HG03064 (cell line): Measurements from ENCODE around the gene ETFRF1.
A peak's percentile ranks its signal among the peaks of the same experiment; 100 is the strongest.

Experiments
- ATAC-seq: cut with Tn5 transposase; IDR thresholded peaks from one replicate; pipeline ENCODE4 v1.9.1; 2021; ENCODE audit warnings: low read depth; ENCODE audit not compliant: unreplicated experiment

The ETFRF1 gene, protein sequence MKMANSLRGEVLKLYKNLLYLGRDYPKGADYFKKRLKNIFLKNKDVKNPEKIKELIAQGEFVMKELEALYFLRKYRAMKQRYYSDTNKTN

DNA sequence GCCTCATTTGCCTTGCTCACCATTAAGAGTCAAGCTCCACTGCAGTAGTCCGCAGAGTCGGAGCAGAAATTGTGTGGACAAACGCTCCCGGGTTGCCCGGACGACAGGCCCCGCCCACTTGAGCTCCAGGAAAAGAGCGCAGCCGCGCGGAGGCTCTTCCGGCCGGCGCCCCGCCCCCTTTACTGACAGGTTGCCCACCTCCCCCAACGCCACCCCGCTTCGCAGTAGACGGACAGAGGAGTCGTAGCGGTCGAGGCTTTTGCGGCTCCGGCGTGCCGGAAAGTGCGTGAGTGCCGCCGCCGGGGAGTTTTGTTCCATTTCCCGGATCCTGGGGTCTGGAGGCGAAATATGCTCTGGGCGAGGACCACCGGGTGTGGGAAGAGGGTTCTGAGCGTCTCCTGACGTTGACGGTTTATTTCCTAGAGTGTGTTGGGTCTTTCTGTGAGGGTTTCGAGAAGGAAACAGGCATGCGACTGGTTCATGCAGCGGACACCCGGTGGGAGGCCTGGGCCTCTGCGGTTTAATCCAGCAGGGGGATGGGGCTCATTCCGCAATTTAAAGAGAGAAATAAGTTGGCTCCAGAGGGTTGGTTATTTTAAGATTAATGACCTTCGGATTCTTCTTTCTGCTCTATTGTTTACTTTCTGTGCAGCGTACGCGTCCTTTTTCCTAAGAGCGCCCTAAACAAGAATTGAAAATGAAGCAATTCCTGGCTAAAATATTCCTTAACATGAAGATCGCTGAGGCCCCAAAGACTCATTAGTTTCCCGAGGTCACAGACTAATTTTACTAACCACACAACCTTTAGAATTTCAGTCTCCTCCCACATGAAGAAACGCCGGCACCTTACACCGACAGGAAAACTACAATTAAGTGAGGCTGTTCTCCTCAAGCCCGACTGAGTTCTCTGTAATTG is at the start of gene ETFRF1, which contains the start of gene DNAI7:
Gene ETFRF1, plus strand, starts transcription at position 182 of the 916 bp plus-strand sequence. CDS start 8,720 bp downstream, outside the sequence.
Gene DNAI7, minus strand, starts transcription at position 105 of the 916 bp plus-strand sequence. Its CDS starts 82 bp downstream, at position 23.
- peak; percentile 93 for ATAC-seq

DNA sequence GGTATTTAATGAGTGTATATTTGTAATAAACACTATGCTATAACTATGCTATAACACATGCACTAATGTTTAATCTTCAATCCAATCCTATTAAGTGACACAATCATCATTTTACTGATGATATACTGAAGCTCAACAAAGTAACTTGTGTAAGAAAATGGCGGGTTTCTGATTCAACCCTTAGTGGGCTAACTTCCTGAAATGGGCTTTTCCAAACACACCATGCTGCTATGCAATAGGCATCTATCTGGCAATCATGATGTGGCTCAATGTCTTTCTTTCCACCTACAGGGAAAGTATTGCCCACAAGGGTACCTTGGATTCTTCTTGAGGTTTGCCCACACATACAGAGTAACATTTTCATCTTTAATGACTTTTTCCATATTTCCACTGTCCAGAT is 48.4 kb upstream of the ETFRF1 start:
- ATAC-seq, result no peak

DNA sequence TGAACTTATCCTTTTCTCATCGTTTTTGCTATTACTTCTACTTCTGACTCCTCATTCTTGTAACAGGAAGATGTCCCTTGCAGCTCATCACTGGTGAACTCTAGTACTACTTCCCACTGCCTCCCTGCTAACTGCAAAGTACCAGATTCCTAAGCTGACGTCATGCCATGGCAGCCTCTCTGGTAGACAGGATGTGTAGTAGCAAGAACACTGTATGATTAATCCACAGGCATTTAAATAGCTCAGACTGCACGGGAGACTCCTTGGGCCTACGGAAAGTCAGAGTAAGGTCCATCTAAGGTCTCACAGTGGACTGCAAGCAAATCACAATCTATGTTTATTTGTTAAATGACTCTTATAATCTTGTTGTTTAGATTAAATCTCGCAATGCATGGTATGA is 43.6 kb upstream of the ETFRF1 start:
- no peak for ATAC-seq

DNA sequence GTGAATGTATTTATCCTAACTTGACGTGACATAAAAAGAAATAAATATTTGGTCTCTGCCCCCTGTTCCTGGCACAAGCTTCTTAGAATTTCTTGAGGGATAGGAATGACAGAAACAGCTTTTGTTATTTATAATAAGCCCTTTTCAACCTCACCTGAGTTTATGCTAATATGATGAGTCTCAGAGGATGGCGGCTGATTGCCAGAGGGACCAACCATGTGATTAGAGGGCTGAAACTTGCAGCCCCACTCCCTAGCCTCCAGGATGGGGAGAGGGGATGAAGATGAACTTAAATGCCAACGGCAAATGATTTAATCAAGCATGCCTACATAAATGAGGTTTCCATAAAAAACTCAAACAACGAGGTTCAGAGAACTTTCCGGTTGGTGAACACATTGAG is 43.0 kb upstream of the ETFRF1 start:
- no peak for ATAC-seq

DNA sequence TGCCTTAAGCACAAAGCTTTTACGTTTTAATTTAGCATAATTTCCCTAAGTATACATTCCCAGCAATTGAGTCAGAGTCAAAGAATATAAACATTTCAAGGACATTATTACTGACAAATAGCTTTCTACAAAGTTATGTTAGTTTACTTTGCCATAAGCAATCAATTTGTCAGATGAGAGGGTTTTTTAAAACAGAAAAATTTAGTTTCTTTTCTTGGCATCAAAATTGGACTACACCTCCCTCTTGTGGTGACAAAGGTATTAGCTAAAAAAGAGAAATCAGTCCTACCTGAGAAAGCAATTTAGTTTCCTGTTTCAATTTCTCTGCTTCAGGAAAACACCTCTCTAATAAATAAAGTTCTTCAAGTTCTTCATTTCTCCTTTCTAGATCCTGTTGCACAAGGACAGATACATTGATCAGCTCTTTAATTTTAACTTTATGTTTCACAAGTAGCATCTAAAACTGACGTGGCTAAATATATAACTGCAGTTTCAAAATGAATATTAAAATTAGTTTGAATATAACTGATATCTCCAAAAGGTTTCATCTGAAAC is 39.9 kb upstream of the ETFRF1 start:
- ATAC-seq, result no peak

DNA sequence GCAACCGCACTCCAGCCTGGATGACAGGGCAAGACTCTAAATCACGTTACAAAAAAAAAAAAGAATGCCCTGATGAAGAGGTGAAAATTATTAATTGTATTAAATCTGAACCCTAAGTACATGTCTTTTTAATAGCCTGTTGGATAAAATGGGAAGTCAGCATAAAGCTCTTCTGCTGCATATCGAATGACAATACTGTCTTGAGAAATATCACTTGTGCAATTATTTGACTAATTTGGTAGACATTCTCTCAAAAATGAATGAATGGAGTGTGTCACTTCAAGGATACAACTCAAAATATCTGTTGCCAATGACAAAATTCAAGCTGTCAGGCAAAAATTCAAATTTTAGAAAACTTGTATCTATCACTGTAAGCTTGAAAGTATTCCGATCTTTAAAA is 39.0 kb upstream of the ETFRF1 start:
- no peak for ATAC-seq

DNA sequence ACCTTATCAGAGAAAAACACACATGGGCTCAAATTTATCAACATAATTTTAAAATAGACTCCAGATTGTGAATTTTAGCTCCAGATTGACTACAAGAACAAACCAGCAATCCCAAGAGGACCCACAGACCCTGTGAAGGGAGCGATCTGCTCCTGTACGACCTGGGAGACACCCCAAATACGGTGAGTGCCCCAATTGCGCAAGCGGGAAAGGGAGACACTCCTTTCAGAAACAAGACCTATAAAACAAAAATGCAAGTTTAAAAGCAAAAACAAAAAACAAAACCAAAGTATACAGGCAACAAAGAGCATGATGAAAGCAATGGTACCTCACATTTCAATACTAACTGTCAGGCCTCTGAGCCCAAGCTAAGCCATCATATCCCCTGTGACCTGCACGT is 32.2 kb upstream of the ETFRF1 start:
- no peak for ATAC-seq

DNA sequence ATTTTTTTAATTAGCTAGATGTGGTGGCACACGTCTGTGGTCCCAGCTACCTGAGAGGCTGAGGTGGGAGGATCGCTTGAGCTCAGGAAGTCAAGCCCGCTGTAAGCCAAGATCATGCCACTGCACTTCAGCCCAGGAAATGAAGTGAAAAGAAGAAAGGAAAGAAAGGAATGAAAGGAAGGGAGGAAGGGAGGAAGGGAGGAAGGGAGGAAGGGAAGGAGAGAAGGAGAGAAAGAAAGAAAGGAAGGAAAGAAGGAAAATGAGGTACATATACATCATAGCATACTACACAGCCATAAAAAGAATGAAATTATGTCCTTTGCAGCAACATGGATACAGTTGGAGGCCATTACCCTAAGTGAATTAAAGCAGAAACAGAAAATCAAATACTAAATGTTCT is 12.3 kb upstream of the ETFRF1 start:
- ATAC-seq, result no peak

DNA sequence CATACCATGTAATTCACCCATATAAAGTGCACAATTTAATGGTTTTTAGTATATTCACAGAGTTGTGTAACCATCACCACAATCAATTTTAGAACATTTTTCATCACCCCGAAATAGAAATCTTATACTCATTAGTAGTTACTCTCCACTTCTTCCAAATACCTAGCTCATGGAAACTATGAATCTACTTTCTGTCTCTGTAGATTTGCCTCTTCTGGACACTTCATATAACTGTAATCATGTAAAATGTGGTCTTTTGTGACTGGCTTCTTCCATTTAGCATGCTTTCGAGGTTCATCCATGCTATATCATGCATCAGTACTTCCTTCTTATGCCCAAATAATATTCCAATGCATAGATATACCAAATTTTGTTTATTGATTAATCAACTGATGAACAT is 10.9 kb upstream of the ETFRF1 start:
- no peak for ATAC-seq

DNA sequence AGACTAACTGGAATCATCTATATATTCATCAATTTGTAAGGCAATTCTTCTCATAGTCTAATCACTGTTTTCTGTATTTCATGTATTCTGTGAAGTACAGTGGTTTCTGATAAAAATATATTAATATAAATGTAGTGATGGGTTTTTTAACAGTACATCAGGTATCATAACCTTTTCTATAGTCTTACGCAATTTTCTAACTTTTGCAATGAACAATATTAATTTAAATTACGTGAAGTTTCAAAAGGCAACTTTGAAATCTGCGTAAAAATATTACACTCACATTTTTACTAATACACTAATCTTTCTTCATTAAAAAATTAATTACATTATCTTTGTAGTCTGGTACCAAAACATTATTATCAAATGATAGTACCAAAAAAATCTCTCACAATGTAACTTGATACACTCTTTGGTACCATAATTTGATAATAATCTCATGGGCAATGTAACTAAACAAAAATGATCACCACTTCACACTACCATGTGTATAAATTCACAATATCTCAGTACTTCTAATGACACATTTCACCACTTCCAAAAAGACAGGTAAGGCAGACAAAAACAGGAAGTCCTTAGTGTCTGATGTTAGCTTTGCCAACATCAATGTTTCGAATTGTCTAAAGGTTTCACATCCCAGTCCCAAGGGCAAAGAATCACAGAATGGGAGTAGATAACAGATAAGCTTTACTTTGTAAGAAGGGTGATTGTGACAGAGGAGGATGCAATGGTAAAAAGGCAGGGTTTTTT is 8.8 kb upstream of the ETFRF1 start:
- ATAC-seq, result no peak

DNA sequence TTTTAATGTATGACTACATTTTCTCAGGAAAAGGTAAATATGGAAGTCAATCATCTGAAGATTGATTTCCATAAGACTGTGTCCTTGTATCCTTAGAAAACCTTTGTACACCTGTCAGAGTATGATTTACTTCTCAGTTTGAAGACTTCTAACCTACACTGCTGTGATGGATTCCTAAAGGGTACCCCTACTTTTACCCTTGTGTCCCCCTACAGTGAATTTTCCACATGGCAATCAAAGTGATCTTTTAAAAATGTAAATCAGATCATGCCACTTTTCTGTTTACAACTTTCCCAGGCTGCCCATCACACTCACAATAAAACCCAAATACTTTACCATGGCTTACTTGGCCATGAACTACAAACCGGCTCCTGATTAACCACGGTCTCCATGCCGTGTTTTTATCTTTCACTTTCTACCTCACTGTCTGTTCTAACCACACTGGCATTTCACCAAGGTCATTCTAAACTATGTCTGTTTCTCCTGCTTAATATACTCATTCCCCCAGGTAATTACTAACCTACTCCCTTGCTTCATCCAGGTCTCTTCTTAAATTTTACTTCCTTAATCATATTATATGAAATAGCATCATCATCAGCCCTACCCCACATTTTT is 8.1 kb upstream of the ETFRF1 start:
- no peak for ATAC-seq

DNA sequence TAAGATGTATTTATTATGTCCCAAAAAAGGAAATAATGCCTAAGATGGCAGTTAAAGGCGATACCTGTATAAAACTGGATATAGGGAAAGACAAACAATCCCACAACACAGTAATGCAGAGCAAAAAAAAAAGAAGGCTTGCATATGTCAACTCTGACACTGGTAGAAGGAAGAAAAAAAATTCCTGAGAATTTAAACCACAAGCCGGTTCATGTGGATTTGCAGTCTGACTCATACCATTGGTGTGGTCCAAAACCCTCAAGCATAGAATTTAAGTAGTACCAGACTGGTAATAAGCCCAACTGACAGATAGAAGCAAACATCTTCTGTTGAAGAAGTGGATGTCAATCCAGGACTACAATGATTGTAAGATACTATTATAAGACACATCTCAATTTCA is 7.3 kb upstream of the ETFRF1 start:
- ATAC-seq, result no peak

DNA sequence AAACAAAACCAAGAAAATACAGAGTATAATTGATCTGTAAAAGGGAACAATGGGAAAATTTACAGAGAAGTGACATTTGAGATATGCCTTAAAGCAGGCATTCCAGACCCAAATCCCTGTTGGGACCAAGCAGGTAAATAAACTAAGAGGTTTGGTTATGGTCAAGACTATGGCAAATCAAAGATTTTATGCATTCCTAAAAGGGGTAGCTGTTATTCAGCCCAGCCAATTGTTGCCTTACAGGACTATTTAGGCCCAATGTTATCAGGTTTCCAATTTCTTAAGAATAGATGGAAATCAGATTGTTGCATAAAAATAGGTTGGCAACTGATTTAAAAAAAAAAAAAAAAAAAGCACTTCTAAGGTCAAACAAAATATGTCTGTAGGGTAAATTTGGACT is 5.4 kb upstream of the ETFRF1 start:
- ATAC-seq, result no peak

DNA sequence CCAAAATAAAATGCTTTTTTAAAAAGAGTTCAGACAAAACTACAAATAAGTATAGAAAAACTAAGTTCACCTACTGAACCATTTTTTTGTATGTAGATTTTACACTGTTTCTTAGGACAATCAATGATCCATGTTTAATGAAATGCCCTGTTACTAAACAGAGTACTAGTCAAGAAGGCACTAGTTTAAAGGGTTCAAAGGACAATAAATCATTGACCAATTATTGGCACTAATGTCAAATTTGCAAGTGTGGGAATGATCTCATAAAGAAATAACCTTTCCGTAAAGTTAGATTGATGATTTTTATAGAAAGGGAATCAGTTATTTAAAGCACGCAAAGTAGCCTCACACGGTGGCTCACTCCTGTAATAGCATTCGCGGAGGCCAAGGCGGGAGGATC is 4.2 kb upstream of the ETFRF1 start:
- ATAC-seq, result no peak

DNA sequence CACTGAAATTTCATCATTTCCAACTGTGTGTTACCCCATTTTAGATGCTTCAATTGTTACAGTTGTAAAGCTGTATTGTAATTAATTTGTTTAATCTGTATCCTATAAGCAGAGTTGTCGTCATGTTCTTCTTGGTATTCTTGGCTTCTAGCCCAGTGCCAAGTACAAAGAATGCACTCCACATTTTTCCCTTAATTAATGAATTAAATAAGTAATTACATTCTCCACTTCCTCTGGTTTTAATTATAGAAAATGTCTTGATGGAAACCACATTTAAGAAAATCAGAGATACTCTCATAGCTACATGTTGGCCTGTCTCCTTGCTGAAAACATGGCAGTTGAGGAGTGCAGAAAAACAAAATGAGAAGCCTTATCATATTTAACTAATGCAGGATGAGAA is 823 bp upstream of the ETFRF1 start:
- no peak for ATAC-seq

DNA sequence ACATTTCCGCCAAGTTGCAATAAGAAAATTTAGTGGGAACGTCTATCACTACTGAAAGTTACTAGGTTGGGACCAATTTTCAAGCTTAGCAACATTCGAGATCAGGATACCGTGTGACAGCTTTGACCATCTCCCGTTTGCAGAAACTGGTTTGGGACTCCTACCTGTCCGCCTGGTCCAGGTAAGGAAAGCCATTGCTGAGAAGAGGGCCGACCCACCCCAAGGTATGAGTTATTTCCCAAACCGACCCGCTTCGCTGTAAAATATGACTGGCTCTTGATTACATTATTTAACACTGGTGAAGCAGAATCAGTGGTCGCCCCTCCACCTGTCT is 348 bp upstream of the ETFRF1 start:
- ATAC-seq, result no peak

DNA sequence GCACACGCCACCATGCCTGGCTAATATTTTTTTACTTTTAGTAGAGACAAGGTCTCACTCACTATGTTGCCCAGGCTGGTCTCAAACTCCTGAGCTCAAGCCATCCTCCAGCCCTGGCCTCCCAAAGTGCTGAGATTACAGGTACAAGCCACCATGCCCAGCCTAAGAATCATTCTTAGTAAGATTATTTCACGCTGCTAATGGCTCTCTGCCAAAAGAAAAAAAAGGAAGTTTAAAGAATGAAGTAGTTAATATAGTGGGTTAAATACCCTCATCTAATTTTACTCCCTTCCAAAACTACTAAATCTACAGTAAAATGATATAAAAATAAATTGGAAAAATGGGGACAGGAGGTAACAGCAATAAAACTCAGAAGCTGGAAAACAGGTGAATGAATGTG is 2.6 kb downstream of the ETFRF1 start:
- ATAC-seq, result no peak

DNA sequence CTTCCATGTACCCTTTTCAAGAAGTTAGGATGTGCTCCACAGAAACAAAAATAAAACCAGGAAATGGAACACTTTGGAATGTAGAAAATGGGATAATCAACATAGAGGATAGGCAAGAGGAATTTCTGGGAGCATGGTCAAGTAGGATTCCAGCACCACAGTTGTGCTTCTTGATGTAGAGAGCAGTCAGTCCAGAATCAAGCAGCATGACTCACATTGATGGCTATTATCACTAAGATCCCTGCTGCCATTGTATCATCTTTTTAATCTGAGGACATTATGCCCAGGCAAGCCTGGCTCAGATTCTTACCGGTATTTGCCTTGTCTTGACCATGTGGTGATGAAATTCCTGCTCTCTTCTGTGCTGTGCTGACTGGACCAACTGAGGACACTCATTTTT is 5.7 kb downstream of the ETFRF1 start:
- ATAC-seq, result no peak

DNA sequence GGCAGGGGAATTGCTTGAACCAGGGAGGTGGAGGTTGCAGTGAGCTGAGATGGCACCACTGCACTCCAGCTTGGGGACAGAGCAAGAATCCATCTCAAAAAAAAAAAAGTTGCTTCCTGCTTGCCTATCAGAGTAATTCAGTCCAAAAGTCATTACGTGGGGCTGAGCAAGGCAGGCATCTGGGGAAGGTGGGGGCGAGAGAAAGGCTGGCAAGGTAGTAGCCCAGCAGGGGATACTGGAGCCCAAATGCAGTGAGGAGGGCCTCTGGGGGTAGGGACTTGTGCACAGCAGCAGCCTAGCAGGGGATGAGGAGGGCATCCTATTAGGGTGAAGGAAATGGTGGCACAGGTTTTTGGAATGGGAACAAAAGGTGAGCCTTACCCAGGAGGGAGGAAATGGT is 7.1 kb downstream of the ETFRF1 start:
- no peak for ATAC-seq

DNA sequence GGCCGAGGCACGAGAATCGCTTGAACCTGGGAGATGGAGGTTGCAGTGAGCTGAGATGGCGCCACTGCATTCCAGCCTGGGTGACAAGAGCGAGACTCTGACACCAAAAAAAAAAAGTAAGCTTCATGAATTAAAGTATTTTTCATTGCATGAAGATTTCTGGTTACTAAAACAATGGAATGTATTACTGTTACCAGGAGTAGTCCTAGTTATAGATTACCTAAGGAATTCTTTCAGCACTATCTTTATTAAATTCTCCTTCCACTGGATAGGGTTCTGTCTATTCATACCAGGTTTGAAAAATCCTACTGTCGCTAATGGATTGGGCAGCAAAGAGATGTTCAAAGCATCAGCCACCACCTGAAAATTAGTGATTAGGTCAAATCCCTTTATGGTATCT is 12.4 kb downstream of the ETFRF1 start:
- no peak for ATAC-seq

DNA sequence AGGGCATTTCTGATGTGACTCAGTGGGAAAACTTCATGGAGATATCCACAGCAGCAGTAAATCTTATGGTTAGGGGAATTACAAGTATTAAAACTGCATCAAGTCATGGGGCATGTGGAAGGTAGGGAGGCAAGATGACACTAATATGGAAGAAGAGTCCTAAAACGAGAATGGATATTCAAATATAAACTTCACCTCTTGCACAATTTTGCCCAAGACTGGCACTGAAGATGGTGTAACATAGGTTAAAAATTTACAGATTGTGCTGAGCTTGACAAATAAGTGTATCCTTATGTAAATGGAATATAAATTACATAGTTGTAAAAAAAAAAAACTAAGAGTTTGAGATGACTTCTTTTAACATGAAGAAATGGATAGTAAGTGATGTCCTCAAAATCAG is 12.8 kb downstream of the ETFRF1 start:
- no peak for ATAC-seq
